Calu3 (cell line): ENCODE results near the gene CCT3. TPM values are rescaled to one million over a fixed set of nuclear protein-coding genes. Genes with fewer than 3 reads are reported as not detected.

Source experiments
- BruUV-seq: library from RNA; stranded (reverse); fragments of 400-500 nt; replicated peaks from 2 replicates; lab custom pipeline; 2021; lab: Mats Ljungman, UMichigan
- CTCF ChIA-PET: fragments of 300-600 bp; sonication (Branson Sonifier 250); formaldehyde crosslinking; loops from one replicate; lab custom pipeline; 2022; ENCODE audit warnings: antibody characterized with exemption; lab: Charles Lee
- DNase-seq: peaks from one replicate; pipeline ENCODE4 v3.0.0; 2022
- H3K27ac Mint-ChIP-seq: one replicate; pipeline ENCODE4 v1.8.0; 2022; ENCODE audit warnings: mixed read lengths; ENCODE audit not compliant: unreplicated experiment
- H3K27me3 Mint-ChIP-seq: one replicate; pipeline ENCODE4 v1.8.0; 2022; ENCODE audit warnings: mixed read lengths; ENCODE audit not compliant: unreplicated experiment
- H3K36me3 Mint-ChIP-seq: one replicate; pipeline ENCODE4 v1.8.0; 2022; ENCODE audit warnings: mild to moderate bottlenecking, moderate library complexity, mixed read lengths; ENCODE audit not compliant: insufficient read depth, unreplicated experiment
- H3K4me1 Mint-ChIP-seq: one replicate; pipeline ENCODE4 v1.8.0; 2022; ENCODE audit warnings: mild to moderate bottlenecking, low read depth, mixed read lengths; ENCODE audit not compliant: unreplicated experiment
- H3K4me3 Mint-ChIP-seq: one replicate; pipeline ENCODE4 v1.8.0; 2022; ENCODE audit warnings: mild to moderate bottlenecking, low read depth, moderate library complexity, mixed read lengths; ENCODE audit not compliant: unreplicated experiment
- H3K9me3 Mint-ChIP-seq: one replicate; pipeline ENCODE4 v1.8.0; 2022; ENCODE audit warnings: low read depth, mixed read lengths; ENCODE audit not compliant: unreplicated experiment
- CTCF ChIP-seq: fragments of 200-600 bp; IDR thresholded peaks from one replicate; pipeline ENCODE4 v1.8.0; 2022; ENCODE audit warnings: antibody characterized with exemption; ENCODE audit not compliant: unreplicated experiment
- intact Hi-C: fragments of 100-400 bp; cut with micrococcal nuclease; formaldehyde crosslinking; loops from one replicate; pipeline ENCODE4 v1.10.0; 2022; ENCODE audit not compliant: unreplicated experiment
- total RNA-seq: library from RNA; stranded (reverse); gene quantifications from 2 replicates; pipeline ENCODE4 v1.2.3, GENCODE V29; 2022

The CCT3 gene
- total RNA-seq, 1 experiment from 2014 or later: 598 TPM

DNA sequence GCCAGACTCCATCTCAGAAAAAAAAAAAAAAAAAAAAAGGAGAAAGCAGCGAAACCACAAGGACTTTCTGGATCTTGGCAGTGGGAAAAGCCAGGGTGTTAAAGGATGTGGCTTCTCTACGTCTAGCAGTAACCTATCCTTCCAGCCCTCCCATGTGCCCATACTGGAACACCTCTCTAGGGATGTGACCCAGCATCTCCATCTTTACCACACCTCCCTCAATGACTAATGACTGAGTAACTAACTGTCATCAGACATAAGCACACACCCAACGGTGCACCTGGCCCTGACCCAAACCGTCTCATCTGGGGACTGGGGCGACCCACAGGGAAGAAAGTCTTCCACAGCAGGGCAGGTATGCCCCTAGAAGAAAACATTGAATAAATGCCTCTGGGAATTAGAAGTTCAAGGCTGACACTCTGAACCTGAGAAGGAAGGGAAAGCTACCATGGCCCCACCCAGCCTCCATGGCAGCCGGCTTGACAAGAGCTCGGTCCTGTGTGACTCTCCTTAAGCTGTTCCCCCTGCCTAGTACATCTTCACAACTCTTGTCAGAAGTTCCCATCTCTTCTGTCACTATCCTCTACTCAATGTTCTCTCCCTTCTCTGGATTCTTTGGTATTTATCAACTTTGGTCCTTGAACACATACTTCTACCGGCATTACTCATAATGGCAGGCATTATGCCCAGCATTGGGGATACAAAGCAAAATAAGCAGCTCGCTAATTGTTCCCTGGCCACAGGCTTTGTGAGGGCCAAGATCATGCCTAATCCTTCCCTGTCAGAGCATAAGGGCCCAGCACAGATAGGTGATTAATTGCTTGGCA, 75.4 kb downstream of the CCT3 start:
- intact Hi-C loops: no loop called here
- Mint-ChIP-seq H3K4me1 (no peaks in the 10 kb centered on the region), H3K36me3 (peaks cover 88% of the 10 kb centered on the region), H3K4me3 (no peak overlapping the region), H3K27me3 (no peaks in the 10 kb centered on the region), H3K27ac (no peak overlapping the region), H3K9me3 (no peaks in the 10 kb centered on the region)
- no peak for DNase-seq
- CTCF ChIA-PET: no interaction called here
- no peak for TF ChIP-seq CTCF
- BruUV-seq: no TSS peak

- BruUV-seq: no TSS peak
Observed at GRCh38 chr1:156260896-156261295, 77.2 kb downstream of the CCT3 start.

GRCh38 chr1:156259805-156260204, 78.3 kb downstream of the CCT3 start:
- BruUV-seq: no TSS peak
- intact Hi-C loops: no loop called here
- CTCF ChIA-PET: no interaction called here
- Mint-ChIP-seq H3K36me3 (peaks cover 86% of the 10 kb centered on the region), H3K4me1 (no peaks in the 10 kb centered on the region), H3K9me3 (no peaks in the 10 kb centered on the region), H3K4me3 (no peak overlapping the region), H3K27me3 (no peaks in the 10 kb centered on the region), H3K27ac (no peak overlapping the region)
- no peak for DNase-seq
- no peak for TF ChIP-seq CTCF

More at GRCh38 chr1:156260896-156261295, 77.2 kb downstream of the CCT3 start:
- TF ChIP-seq CTCF: no peak
- Mint-ChIP-seq H3K27ac (peak overlapping the region; percentile 15), H3K4me3 (no peak overlapping the region), H3K36me3 (peaks cover 90% of the 10 kb centered on the region), H3K9me3 (no peaks in the 10 kb centered on the region), H3K27me3 (no peaks in the 10 kb centered on the region), H3K4me1 (no peaks in the 10 kb centered on the region)
- intact Hi-C loops: no loop called here
- DNase-seq: no peak
- CTCF ChIA-PET: no interaction called here

Other genes with a start within 250 kb of the CCT3 start
- 499 and 514 TPM in 2 replicates for gene LMNA, start 223.6 kb downstream of the CCT3 start, total RNA-seq
- 6.9 and 7.2 TPM in 2 replicates for gene SEMA4A, start 184.7 kb downstream of the CCT3 start, total RNA-seq
- 28.2 and 32.5 TPM in 2 replicates for gene SLC25A44, start 144.2 kb downstream of the CCT3 start, total RNA-seq
- 57.3 and 59.0 TPM in 2 replicates for gene PMF1, start 125.3 kb downstream of the CCT3 start, total RNA-seq
- 2.0 and 2.6 TPM in 2 replicates for gene BGLAP, start 96.1 kb downstream of the CCT3 start, total RNA-seq
- 20.4 and 21.2 TPM in 2 replicates for gene PAQR6, start 90.2 kb downstream of the CCT3 start, total RNA-seq
- 117 and 118 TPM in 2 replicates for gene SMG5, start 55.5 kb downstream of the CCT3 start, total RNA-seq
- gene TMEM79, start 54.0 kb downstream of the CCT3 start, total RNA-seq: 12.8 and 12.9 TPM in 2 replicates
- 31.0 and 39.7 TPM in 2 replicates for gene GLMP, start 42.6 kb downstream of the CCT3 start, total RNA-seq
- 0.81 and 1.5 TPM in 2 replicates for gene VHLL, start 39.0 kb downstream of the CCT3 start, total RNA-seq
- 1.4 and 2.0 TPM in 2 replicates for gene TSACC, start 234 bp upstream of the CCT3 start, total RNA-seq
- gene RHBG, start 30.9 kb upstream of the CCT3 start, total RNA-seq: 0.26 and 0.42 TPM in 2 replicates
- 48.4 and 54.1 TPM in 2 replicates for gene MEF2D, start 162.5 kb upstream of the CCT3 start, total RNA-seq
- gene IQGAP3, start 234.3 kb upstream of the CCT3 start, total RNA-seq: 66.2 and 93.6 TPM in 2 replicates
- gene TTC24, start 241.4 kb upstream of the CCT3 start, total RNA-seq: not detected in 2 replicates